ENCODE results near the gene DUSP2.
A peak's percentile ranks its signal among the peaks of the same experiment; 100 is the strongest.

The DUSP2 gene

DNA sequence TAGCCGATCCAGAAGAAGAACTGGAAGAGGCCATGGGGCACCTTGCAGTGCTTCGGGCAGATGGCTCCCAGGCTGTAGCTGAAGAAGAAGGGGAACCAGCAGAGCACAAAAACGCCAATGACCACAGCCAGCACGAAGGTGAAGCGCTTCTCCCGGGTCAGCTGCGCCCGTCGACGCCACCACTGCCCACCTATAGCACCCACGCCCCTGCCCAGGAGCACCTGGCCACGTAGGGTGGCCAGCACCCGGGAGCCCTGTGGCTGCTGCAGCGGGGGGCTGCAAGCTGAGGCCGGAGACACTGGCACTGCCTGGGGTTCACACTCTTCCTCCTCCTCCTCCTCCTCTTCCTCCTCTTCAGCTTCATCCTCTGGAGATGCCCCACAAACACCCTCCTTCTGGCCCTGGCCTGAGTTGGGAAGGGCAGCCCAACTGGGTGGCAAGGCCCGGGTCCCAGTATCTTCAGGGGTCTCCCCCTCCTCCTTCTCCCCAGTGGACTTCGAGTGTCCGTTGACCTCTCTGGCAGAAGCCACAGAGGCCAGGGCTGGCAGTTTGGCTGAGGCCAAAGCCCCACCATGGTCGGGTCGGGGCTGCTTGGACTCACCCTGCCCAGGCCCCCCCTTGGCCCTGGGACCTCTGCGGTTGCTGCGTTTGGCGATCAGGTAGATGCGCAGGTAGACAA, 30.2 kb downstream of the DUSP2 start:
- DNase-seq (ENCODE audit: low spot score) = no peak

DNA sequence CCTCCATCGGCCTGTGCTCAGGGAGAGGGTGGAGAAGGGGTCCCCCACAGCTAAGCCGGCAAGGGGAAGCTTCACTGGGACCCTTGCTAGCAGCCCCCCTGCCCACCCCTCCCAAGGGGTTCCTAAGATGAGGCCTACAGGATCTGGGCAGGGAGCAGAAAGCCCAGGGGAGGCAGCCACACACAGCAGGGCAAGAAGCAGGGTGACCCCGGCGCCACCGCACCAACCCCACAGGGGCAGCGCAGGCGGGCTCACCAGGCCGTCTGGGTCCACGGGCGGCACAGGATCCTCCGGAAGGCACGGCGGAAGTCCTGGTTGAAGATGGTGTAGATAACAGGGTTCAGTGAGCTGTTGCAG, 30.7 kb downstream of the DUSP2 start:
- no peak for DNase-seq (ENCODE audit: low spot score)

DNA sequence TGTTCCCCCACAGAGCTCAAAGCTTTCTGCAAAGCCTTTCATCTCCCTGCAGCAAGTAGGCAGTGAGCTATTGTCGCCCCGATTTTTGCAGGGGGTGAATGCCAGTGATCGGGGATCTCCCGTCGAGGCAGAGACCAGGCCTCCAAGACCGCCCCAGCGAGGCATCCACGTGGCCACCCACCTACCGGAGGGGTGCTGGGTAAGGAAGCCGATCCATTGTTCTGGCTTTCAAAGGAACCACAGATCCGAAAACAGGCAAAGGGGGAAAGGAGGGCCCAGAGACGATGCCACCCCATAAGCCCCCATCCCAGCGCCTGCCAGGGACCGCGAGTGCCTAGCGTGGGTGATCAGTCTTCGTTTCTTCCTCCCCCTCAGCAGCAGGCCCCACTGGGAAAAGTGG, 31.3 kb downstream of the DUSP2 start:
- DNase-seq (ENCODE audit: low spot score) = no peak

DNA sequence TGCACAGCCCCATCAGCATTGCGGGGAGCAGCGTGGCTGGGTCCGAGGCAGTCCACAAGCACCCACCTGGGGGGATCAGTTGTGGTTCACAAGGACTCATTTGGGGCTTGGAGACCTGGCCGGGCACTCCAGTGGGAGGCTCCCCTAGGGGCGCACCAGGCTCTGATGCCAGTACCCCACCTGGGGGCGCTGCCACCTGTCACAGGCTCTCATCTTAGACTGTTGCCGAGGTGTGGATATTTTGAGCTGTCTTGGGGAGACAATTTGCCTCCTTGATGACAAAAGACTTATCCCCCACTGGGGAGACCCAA, 31.9 kb downstream of the DUSP2 start:
- DNase-seq (ENCODE audit: low spot score) = peak; percentile 34

DNA sequence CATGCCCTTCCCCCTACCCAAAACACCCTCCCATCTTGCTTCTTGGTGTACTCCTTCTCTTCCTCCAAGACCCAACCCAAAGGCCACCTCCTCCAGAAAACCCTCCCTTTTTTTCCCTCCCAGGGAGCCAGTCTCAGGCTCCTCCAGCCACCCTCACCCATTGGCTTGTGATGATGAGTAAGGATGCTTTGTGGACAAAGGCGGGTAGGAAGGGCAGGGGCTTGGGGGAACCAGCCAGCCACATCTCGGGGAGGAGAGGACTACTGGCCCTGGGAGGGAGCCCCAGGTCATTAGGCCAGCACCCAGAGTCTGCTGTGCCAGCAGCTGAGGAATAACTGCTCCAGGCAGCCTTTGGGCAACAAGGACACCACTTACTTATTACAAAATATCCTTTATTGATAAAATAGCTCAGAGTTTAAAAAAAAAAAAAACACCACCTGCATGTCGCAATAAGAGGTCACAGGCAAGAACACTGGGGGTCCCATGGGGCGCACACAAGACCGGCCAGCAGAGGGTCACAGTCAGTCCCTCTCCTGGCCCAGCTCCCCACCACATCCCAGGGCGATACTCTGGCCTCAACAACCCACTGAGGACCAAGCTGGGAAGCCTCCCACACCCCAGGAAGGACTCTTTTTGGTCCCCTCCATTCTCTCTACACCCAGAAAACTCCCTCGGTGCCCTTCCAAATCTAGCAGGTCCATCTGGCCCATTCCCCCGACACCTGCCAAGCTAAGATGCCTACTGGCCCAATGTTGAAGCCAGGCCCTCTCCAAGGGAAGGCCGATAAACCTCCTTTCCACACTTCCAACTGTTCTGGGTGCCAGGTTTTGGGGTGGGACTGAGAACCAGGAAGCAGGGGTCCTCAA, 32.5 kb downstream of the DUSP2 start:
- DNase-seq (ENCODE audit: low spot score) = no peak

DNA sequence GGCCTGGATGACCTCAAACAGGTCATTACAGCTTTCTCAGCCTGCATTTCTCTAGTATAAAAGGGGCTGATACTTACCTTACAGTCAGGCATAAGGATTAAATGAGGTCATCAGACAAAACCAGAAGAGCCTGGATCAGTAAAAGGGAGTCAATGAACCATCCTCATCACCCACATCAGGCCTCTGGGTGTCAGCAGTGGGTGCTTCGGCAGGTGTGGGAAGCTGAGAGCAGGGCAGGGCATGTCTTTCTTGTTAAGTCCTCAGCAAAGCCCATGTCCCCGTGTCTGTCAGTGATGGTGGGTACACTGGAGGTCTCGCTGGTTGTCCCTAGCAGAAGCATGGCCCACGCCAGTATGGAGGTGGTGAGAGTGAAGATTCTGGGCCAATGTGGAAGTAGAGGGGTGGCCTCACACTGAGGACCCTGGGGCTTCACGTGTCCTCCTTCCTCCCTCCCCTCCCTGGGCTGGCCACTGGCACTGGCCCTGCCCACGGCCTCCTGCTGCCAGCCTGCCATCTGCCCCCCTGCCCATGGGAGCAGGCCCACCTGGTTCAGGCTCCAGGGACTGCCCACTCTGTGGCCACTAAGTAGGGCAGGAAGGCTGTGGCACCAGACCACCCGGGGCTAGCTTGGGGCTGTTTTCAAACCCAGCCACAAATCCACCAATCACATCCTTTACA, 33.3 kb downstream of the DUSP2 start:
- DNase-seq (ENCODE audit: low spot score) = peak; percentile 43

DNA sequence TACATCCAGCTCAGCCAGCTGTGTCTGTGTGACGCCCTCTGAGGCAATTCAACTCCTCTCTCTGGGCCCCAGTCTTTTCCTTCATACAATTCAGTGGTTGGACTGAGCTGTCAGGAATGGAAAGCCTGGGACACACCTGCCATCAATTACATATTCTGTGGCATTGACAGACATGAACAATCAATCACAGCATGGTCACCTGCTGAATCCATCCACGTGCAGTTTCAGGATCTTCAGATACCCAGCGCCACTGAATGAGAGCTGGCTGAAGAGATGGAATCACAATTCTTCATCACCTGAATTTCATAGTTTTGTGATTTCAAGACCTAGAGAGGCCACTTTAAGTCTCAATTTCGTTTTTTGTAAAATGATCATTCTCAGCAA, 34.0 kb downstream of the DUSP2 start:
- no peak for DNase-seq (ENCODE audit: low spot score)

DNA sequence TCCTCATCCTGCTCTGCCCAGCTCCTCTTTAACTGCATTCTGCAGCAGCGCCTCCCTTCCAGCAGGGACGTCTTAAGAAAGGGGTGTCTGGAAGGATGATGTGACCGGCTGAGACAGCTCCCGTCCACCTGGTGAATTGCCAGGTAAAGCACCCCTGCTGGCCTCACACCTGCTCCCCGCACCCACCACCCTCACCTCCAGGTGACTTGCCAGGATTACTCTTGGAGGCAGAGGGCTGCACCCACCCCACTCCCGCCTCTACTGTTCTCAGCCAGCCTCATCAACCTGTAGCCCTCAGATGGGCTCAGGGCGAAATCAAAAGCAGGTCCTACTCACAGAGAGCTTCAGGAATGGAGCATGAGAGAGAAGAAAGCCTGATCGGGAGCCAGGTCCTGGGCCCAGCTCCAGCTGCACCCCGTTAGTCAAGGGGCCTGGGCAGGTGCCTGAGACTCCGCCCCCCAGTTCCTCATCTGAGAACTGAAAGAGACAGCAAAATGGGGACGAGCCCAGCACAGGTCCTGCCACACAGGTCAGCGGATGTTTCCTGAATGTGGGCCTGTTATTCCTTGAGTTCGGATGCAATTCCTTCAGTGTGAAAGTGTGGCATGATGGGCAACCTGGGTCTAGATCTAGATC, 34.5 kb downstream of the DUSP2 start:
- DNase-seq (ENCODE audit: low spot score) = no peak

DNA sequence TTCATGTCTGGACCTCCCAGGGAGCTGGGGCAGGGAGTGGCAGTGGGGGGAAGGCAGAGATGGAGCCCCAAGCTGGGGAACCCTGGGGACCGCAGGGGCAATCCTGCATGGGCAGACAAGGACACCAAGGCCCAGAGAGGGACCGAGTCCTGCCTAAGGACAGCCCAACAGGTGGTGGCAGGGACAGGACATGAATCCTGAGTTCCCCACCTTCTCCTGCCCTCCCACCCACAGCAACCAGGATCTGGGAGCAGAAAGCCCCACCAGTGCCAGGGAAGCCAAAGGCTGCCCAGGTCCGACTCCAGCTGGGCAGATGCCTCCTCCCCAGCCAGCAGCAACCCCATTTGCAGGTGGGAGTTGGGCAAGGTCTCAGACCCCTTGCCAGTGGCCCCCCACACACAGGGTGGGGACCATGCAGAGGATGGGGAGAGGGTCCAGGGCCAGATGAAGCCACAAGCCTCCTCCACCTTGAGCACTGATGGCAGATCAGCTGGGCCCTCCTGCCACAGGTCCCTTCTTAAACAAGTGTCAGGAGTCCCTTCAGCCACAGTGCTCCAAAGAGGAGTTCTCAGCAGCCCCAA, 35.2 kb downstream of the DUSP2 start:
- no peak for DNase-seq (ENCODE audit: low spot score)

DNA sequence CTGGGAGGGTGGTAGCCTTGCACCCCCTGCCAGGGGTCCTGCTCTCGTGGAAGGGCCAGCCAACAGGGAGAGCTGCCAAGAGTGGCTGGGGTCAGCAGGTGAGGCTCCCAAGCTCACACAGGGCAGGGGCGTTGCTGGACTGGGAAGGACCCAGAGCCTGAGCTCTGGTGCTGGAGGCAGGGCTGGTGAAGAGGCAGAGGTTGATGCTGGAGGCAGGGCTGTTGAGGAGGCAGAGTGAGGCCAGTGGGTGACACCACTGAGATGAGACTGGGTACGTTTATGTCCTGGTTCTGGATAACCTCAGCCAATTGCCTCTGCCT, 35.9 kb downstream of the DUSP2 start:
- no peak for DNase-seq (ENCODE audit: low spot score)

DNA sequence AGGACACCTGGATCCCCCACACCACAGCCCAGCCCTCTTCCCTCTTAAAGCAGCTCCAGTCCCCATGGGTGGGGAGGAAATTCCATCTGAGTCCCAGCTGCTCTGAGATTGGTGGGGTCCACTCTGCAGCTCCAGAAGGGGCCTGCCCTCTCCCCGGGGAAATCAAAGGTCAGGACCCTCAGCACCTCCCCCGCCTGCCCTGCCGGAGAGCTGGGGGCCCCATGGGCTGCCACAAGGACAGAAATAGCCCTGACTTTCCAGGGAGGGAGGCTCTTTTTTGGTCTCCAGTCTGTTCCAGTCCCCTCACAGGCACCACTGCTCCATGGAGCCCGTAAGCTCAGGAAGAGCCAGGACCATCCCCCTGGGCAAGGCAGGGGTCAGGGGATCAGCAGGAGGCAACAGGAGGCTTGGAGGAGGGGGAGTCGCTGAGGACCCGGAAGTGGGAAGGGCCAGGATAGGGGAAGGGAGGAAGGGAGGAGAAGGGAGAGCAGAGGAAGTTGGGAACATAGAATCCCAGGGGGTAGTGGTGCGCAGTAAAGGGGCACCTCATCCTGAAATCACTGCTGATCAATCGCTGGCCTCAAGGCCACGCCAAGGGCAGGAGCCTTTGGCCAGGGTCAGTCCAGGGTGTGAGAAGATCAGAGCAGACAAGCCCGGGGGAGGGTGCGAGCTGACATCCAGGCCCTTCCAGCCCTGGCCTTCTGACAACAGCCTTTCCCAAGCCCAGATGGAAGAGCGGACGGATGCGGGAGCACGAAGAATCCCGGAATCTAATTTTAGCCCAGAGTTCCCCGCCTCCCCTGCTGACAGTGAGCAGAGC, 36.5 kb downstream of the DUSP2 start:
- no peak for DNase-seq (ENCODE audit: low spot score)

DNA sequence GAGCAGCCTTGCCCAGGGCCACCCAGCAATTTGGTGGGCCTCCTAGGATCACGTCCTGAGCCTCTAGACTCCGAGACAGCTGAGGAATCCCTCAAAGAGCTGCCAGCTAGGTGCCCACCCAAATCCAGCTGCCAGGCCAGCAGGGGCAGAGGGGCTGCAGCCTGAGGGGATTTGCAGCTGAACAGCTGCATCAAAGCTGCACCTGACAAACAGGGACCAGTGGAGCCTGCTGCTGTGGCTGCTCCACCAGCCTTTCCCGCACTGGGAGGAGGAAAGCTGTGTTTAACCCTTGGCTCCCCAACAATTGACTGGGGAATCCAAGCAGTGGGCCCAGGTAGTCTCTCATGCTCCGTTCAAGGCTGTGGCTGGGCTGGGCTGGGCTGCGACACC, 37.1 kb downstream of the DUSP2 start:
- DNase-seq (ENCODE audit: low spot score) = no peak

DNA sequence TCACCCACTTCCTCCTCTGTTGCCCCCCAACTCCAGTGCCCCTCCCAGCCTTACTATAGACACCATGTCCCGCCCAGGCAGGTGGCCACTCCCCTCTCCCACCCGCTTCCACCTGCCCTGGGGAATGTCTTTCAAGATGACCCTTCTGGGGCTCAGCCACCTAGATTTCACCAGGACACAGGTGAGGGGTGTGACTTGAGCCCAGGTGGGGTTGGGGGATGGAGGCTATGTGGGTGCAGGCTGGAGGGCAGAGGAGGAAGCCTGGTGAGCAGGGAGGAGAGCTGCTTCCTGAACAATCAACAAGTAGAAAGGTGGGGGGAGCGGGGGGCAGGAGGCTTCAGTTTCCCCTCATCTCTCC, 37.6 kb downstream of the DUSP2 start:
- DNase-seq (ENCODE audit: low spot score) = no peak

DNA sequence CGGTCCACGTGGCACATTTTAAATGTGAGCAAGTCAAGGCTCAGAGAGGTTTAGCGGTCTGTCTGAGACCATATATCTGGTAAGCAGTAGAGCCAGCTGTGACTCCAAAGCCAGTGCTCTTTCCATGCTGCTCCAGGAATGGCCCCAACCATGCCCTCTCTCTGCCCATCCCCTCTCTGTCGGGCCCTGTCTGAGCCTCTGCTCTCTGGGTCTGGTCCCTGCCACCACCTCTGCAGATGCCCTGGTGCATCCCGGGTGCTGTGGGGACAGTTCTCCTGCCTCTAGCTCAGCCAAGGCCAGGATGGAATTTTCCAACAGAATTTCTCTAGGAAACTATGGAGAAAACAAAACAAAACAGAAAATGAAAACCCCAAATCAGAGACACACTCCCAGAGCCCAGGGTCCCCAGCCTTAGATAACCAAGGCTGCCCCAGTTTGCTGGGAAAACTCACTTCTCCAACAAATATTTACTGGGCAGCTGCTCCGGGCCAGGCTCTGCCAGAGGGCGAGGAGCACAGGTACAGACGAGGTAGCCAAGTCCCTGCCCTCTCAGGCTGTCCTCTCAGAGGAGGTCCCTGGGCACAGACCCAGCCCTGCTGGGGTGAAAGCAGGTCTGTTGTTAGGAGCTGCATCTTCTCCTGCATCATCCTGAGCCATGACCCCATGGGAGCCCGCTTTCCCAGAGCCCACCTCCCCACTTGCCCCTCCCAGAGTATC, 38.1 kb downstream of the DUSP2 start:
- no peak for DNase-seq (ENCODE audit: low spot score)

DNA sequence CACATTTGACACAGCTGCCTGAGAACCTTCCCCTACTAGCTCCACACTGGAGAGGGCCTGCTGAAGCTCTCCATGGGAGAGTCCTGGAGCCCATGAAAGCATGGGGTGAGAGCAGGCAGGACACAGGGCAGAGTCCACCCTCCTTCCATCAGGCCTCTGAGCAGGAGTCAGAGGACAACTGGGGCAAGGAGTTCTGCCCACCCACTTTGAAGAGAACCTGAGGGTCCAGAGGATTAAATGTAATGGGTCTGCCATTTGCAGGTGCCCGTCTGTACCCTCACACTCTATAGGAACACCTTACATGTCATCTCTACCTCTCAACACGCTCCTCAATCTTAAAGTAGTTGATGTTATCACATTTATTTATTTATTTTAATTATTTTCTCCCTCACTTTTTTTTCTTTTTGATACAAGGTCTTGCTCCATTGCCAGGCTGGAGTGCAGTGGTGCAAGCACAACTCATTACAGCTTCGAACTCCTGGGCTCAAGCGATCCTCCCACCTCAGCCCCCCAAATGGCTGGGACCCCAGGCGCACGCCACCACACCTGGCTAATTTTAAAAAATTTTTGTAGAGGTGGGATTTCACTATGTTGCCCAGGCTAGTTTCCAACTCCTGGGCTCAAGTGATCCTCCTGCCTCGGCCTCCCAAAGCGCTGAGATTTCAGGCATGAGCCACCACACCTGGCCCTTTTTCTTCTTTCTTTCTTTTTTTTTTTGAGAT, 39.1 kb downstream of the DUSP2 start:
- no peak for DNase-seq (ENCODE audit: low spot score)

DNA sequence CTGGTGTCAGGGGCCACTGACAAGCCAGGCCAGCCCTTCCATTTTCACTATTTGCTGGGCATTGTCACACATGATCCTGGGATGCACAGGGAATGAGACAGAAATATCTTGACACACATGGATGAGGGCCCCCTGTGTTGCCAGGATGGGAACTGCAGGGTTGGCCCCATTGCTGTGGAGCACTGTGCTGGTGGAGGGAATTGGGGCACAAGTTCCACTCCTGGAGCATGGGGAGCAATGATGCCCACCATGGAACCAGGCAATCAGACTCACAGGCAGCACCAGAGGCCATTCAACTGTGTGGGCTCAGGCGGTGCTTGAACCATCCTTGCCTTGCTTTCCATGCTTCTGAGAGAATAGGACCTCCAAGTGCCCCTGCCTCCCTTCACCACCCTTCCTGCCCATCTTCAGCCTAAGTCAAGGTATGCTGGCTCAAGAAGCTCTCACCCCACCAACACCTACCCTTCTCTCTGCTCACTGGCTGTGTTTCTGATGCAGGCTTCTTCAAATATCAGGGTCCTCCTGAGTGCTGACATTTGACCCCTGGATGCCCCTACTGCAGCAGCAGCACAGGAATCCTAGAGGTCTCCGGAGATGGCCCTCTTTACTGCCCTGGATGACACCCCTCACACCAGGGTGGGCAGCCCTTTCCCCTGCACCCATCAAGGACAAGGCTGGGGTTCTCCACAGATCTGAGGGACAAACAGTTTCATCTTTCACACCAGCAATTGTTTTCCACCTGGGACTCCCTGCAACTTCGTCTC, 39.9 kb downstream of the DUSP2 start:
- DNase-seq (ENCODE audit: low spot score) = no peak

DNA sequence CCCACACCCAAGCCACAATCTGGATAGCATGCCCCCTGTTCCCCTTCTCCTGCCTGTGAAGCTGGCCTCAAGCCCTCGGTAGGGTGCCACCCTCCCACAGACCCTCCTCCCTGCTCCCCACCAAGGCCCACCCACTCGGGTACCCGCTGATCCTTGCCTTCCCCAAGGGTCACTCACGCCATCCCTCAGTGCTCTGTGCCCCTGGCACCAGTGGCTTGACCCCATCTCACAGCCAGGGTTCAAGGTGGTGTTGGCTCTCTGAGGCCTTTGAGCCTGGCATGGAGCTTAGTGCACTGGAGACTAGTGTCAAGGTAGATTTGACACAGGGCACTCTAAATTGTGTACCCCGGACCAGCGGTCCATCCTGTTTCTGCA, 40.8 kb downstream of the DUSP2 start:
- no peak for DNase-seq (ENCODE audit: low spot score)

DNA sequence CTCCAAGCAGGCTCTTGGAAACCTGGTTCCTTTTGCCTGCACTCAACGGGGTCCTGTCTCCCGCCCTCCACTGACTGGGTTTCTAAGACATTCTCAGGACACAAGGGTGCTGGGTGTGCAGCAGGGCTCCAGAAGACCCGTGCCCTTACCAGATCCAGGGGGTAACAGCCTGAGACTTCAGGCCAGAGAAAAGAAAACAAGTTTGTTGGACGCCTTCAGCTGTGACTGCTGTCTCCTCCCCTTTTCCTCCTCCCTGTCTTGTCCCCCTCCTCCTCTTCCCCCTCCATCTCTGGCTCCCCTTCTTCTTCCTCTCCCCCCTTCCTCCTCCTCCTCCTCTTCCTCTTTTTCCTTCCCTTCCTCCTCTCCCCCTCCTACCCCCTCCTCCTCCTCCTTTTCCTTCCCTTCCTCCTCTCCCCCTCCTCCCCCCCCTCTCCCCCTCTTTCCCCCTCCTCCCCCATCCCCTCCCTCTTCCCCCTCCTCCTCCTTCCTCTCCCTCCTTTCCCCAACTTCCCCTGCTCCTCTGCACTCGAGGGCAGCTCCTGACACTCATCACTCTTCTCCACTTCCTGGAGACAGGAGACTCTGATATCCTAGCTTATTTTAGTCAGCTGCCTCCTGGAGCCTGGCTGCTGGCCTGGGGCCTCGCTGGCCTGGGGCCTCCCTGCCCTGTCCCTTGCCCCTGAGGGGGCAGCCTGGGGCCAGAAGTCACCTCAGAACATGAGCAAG, 41.3 kb downstream of the DUSP2 start:
- no peak for DNase-seq (ENCODE audit: low spot score)

DNA sequence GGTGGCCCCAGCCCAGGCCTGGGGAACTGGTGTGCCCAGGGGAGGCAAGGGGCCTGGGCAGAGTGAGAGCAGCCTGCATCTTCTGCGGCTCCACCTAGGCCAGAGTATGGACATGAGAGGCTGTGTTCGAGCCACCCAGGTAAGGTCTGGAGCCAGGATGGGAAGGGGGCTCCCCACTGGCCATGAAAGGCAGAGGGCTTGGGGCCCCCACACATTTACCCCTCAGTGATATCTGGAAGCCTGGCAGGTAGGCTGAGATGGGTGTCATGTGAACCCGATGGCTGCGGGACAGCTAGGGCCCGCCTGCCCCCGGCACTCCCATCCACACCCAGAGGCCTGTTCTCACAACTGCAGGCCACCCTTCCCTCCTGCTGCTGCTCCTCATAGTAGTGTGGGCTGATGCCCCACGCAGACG, 42.0 kb downstream of the DUSP2 start:
- DNase-seq (ENCODE audit: low spot score) = no peak

All from NAMALWA (cell line).